ENCODE measurements around the gene NHLH1. TPM values are rescaled to one million over a fixed set of nuclear protein-coding genes. Genes with fewer than 3 reads are reported as not detected.
A peak's percentile ranks its signal among the peaks of the same experiment; 100 is the strongest.

The NHLH1 gene
- total and polyA plus RNA-seq, 4 donors: 1.4 to 5.2 (median 3.4) TPM

DNA sequence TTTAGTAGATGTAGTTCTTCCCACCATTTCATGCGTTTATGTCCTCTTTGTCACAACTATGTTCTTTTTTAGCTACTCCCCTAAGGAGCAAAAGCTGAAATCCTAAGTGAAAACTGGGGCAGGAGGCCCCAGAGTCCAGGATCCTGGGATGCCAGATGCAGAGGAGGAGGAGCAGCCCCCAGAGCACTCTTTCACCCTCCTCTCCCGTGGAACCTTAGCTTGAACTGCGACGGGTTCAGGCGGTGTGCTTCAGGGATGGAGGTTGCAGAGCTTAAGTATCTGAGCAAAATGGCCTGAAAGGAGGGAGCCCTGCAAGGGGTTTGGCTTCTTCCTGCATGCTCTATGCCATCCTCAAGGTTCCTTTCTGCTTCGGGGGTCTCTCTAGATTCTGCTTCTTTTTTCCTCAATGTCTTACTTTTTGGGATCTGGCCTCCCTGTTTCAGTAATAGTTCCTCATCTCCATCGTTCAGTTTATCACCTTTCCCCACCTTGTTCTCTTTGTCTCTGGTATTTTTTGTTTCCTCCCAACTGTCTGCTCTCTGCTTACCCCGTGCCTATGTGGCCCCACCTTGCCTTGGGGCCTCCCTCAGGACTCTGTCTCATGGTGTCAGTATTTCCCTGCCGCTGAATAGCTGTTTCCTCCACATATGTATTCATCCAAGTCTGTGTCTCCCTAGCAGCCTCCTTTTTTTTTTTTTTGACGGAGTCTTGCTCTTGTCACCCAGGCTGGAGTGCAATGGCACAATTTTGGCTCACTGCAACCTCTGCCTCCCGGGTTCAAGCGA lies 2.7 kb upstream of the NHLH1 start:
- H3K9me3 ChIP-seq (ENCODE audit: control insufficient read depth, insufficient read depth, low read length): no peaks in the 10 kb centered on the region
- peaks cover 8% of the 10 kb centered on the region for H3K4me1 ChIP-seq (ENCODE audit: control insufficient read depth, insufficient read depth, low read length)
- no peak for DNase-seq (ENCODE audit: low read depth in 4 of 6, low spot score in 6 of 6)
- H3K36me3 ChIP-seq (ENCODE audit: control insufficient read depth, insufficient read depth, low read length): peaks cover 7% of the 10 kb centered on the region
- H3K27ac ChIP-seq (ENCODE audit: low read depth, low read length): no peak overlapping the region
- no peaks in the 10 kb centered on the region for H3K27me3 ChIP-seq (ENCODE audit: control insufficient read depth, insufficient read depth, low read length)
- WGBS (ENCODE audit: insufficient coverage): 41% methylated on average over 7 of the region's 12 CpGs
- H3K4me3 ChIP-seq (ENCODE audit: low read depth, low read length): no peak overlapping the region

DNA sequence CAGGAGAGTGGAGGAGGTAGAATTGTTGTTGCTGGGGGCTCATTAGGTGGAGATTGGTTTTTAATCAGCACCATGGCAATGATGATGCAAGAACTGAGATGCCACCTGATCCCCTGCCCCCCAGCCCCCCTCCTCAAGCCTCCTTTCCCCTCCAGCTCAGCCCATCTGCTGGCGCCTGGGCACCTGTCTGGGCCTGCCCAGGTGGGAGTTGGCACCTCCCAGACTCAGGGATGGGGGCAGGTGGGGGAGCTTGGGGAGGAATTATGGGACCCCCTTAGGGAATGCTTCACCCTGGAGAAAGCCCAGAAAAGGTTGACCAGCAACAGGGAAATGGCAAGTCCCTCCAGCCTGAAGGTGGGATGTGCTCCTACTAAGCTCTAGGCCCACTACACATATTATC lies 1.5 kb upstream of the NHLH1 start:
- H3K27ac ChIP-seq (ENCODE audit: low read depth, low read length): no peak overlapping the region
- no peaks in the 10 kb centered on the region for H3K27me3 ChIP-seq (ENCODE audit: control insufficient read depth, insufficient read depth, low read length)
- peaks cover 4% of the 10 kb centered on the region for H3K36me3 ChIP-seq (ENCODE audit: control insufficient read depth, insufficient read depth, low read length)
- no peaks in the 10 kb centered on the region for H3K9me3 ChIP-seq (ENCODE audit: control insufficient read depth, insufficient read depth, low read length)
- no CpG with 5 or more reads among the region's 1 CpG for WGBS (ENCODE audit: insufficient coverage)
- H3K4me1 ChIP-seq (ENCODE audit: control insufficient read depth, insufficient read depth, low read length): peaks cover 8% of the 10 kb centered on the region
- H3K4me3 ChIP-seq (ENCODE audit: low read depth, low read length): no peak overlapping the region
- DNase-seq (ENCODE audit: low read depth in 4 of 6, low spot score in 6 of 6): no peak

DNA sequence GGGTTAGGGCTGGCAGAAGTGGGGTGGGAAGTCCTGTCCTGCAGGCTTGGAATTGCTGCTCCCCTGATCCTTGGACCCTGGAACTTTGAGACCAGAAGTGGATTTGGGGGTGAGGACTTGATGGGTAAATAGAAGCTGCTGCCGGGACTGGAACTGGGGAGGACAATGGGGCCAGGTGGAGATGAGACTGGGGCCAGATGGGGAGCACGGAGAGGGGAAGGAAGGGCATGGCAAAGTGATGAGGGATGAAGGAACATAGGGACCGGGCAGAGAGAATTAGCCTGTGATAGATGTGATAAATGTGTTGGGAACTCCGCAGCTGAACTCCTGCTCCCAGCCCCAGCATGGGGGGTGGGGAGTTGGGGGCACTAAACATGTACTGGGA lies 637 bp downstream of the NHLH1 start:
- no peak for DNase-seq (ENCODE audit: low read depth in 4 of 6, low spot score in 6 of 6)
- peaks cover 7% of the 10 kb centered on the region for H3K4me1 ChIP-seq (ENCODE audit: control insufficient read depth, insufficient read depth, low read length)
- H3K9me3 ChIP-seq (ENCODE audit: control insufficient read depth, insufficient read depth, low read length): no peaks in the 10 kb centered on the region
- no peaks in the 10 kb centered on the region for H3K36me3 ChIP-seq (ENCODE audit: control insufficient read depth, insufficient read depth, low read length)
- H3K4me3 ChIP-seq (ENCODE audit: low read depth, low read length): no peak overlapping the region
- 40% methylated on average over 3 of the region's 4 CpGs for WGBS (ENCODE audit: insufficient coverage)
- H3K27me3 ChIP-seq (ENCODE audit: control insufficient read depth, insufficient read depth, low read length): no peaks in the 10 kb centered on the region
- H3K27ac ChIP-seq (ENCODE audit: low read depth, low read length): no peak overlapping the region

DNA sequence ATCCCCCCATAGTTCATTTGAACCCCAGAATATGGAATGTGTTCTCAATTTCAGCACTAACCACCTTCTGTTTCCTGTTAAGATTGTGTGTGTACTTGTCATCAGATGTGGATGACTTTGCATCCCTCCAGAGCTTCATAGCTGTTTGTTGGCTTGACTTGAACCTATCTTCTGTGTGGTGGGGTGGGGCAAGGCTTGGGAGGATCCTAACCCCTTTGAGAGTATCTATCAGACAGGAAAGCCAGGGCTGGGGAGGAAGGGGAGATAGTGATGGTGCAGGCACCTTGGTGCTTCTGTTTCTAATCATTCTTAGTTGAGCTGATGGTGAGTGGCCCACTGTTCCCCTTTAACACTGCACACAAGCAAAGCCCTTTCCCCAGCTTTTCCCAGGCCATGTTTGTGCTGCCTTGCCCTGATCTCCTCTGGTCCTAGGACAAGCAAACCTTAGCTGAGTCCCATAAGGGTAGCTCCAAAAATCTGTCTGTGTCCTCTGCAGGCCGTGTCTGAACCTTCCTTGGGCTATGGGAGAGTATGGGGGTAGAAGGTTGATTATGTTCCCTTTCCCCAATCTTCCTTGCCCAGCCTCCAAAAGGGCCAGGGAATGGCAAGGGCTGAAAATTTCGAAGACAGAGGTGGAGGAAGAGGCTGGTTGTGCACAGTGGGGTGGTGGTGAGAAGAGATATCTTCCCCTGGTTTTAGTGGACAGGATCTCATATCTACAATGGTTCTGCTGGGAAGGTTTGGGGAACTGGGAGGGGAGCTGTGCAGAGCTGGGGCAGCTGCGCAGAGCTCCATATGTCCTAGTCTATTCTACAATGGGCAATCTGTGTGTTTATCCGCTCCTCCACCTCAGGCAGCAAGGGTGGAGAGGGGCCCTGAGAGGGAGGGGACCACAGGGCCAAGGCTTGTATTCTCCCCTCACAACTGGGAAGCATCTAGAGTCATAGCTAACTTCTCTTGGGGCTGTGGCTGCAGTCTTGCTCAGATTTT lies 1.4 kb downstream of the NHLH1 start:
- peaks cover under 1% of the 10 kb centered on the region for H3K4me1 ChIP-seq (ENCODE audit: control insufficient read depth, insufficient read depth, low read length)
- no peak overlapping the region for H3K4me3 ChIP-seq (ENCODE audit: low read depth, low read length)
- H3K27ac ChIP-seq (ENCODE audit: low read depth, low read length): no peak overlapping the region
- DNase-seq (ENCODE audit: low read depth in 4 of 6, low spot score in 6 of 6): no peak
- WGBS (ENCODE audit: insufficient coverage): 89% methylated on average over 3 of the region's 4 CpGs
- H3K9me3 ChIP-seq (ENCODE audit: control insufficient read depth, insufficient read depth, low read length): no peaks in the 10 kb centered on the region
- H3K27me3 ChIP-seq (ENCODE audit: control insufficient read depth, insufficient read depth, low read length): no peaks in the 10 kb centered on the region
- H3K36me3 ChIP-seq (ENCODE audit: control insufficient read depth, insufficient read depth, low read length): no peaks in the 10 kb centered on the region

DNA sequence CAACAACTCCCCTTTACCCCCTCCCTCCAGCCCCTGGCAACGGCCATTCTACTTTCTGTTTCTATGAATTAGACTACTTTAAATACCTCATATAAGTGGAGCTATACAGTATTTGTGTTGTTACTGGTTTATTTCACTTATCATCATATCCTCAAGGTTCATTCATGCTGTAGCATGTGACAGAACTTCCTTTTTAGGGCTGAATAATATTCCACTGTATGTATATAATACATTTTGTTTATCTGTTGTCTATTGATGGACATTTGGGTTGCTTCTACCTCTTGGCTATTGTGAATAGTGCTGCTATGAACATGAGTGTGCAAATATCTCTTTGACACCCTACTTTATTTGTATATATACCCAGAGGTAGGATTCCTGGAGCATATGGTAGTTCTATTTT lies 2.2 kb downstream of the NHLH1 start:
- H3K9me3 ChIP-seq (ENCODE audit: control insufficient read depth, insufficient read depth, low read length): no peaks in the 10 kb centered on the region
- no peaks in the 10 kb centered on the region for H3K27me3 ChIP-seq (ENCODE audit: control insufficient read depth, insufficient read depth, low read length)
- DNase-seq (ENCODE audit: low read depth in 4 of 6, low spot score in 6 of 6): no peak
- no peaks in the 10 kb centered on the region for H3K36me3 ChIP-seq (ENCODE audit: control insufficient read depth, insufficient read depth, low read length)
- no peak overlapping the region for H3K4me3 ChIP-seq (ENCODE audit: low read depth, low read length)
- H3K27ac ChIP-seq (ENCODE audit: low read depth, low read length): no peak overlapping the region
- no peaks in the 10 kb centered on the region for H3K4me1 ChIP-seq (ENCODE audit: control insufficient read depth, insufficient read depth, low read length)
- WGBS (ENCODE audit: insufficient coverage): no CpG with 5 or more reads among the region's 1 CpG

DNA sequence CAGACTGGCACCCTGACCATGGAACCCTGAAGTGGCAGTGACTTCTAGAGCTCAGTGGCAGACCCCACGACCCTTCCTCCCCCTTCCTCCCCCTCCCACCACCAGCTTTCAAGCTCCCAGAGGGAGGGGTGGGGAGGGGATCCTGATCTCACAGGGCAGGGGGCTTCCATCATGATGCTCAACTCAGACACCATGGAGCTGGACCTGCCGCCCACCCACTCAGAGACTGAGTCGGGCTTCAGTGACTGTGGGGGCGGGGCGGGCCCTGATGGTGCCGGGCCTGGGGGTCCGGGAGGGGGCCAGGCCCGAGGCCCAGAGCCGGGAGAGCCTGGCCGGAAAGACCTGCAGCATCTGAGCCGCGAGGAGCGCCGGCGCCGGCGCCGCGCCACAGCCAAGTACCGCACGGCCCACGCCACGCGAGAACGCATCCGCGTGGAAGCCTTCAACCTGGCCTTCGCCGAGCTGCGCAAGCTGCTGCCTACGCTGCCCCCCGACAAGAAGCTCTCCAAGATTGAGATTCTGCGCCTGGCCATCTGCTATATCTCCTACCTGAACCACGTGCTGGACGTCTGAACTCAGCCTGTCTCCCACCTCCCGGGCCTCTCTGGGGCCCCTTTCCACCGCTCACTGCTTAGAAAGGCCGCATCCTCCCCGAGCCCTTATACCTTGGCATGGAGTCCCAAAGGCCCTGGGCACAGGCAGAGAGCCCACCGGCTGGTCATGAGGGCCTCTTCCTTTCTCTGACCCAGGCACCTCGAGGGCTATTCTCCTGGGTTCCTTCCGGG lies 3.9 kb downstream of the NHLH1 start:
- H3K4me3 ChIP-seq (ENCODE audit: low read depth, low read length): no peak overlapping the region
- H3K36me3 ChIP-seq (ENCODE audit: control insufficient read depth, insufficient read depth, low read length): no peaks in the 10 kb centered on the region
- H3K27me3 ChIP-seq (ENCODE audit: control insufficient read depth, insufficient read depth, low read length): no peaks in the 10 kb centered on the region
- peak in 1 of 6 donors; percentile 22 for DNase-seq (ENCODE audit: low read depth in 4 of 6, low spot score in 6 of 6)
- H3K4me1 ChIP-seq (ENCODE audit: control insufficient read depth, insufficient read depth, low read length): peaks cover 13% of the 10 kb centered on the region
- H3K9me3 ChIP-seq (ENCODE audit: control insufficient read depth, insufficient read depth, low read length): no peaks in the 10 kb centered on the region
- H3K27ac ChIP-seq (ENCODE audit: low read depth, low read length): no peak overlapping the region
- 65% methylated on average over 39 of the region's 42 CpGs for WGBS (ENCODE audit: insufficient coverage)

DNA sequence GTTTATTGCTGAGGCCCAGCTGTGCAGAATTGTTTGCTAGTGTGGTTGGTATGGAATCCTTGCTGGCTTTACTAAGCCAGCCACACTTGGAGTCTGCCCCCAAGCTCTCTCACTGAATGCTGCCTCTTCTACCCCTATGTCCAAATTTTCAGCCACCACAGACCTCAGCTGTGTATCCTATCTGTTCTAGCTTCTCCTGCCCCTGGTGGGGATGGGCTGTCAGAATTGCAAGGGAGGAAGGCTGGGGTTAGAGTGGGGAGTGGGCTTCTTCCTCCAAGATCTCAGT lies 4.4 kb downstream of the NHLH1 start:
- Histone ChIP-seq H3K4me1 (ENCODE audit: control insufficient read depth, insufficient read depth, low read length) (peaks cover 19% of the 10 kb centered on the region), H3K27me3 (ENCODE audit: control insufficient read depth, insufficient read depth, low read length) (no peaks in the 10 kb centered on the region), H3K4me3 (ENCODE audit: low read depth, low read length) (no peak overlapping the region), H3K36me3 (ENCODE audit: control insufficient read depth, insufficient read depth, low read length) (no peaks in the 10 kb centered on the region), H3K9me3 (ENCODE audit: control insufficient read depth, insufficient read depth, low read length) (no peaks in the 10 kb centered on the region), H3K27ac (ENCODE audit: low read depth, low read length) (no peak overlapping the region)
- DNase-seq (ENCODE audit: low read depth in 4 of 6, low spot score in 6 of 6): no peak

DNA sequence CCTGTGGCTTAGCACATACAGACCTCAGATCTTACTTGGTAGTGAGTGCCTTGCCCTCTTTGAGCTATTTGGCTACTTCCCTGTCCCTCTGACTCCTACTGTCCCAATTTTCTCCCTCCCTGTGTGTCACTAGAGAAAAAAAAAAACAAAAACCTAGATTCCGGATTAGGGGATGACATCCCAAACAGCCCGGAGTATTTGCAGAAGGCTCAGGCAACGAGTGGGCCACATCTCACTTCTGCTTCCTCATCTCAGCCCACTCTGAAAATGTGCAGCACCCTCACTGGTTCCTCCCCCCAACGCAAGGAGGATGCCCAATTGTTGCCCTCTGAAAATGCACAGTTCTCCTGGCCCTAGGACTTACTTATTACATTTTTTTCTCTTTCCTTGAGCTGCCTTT lies 4.9 kb downstream of the NHLH1 start:
- no peak overlapping the region for H3K27ac ChIP-seq (ENCODE audit: low read depth, low read length)
- H3K27me3 ChIP-seq (ENCODE audit: control insufficient read depth, insufficient read depth, low read length): no peaks in the 10 kb centered on the region
- H3K4me3 ChIP-seq (ENCODE audit: low read depth, low read length): no peak overlapping the region
- DNase-seq (ENCODE audit: low read depth in 4 of 6, low spot score in 6 of 6): no peak
- H3K4me1 ChIP-seq (ENCODE audit: control insufficient read depth, insufficient read depth, low read length): peaks cover 20% of the 10 kb centered on the region
- H3K9me3 ChIP-seq (ENCODE audit: control insufficient read depth, insufficient read depth, low read length): no peaks in the 10 kb centered on the region
- H3K36me3 ChIP-seq (ENCODE audit: control insufficient read depth, insufficient read depth, low read length): no peaks in the 10 kb centered on the region
- 82% methylated on average over 4 of the region's 4 CpGs for WGBS (ENCODE audit: insufficient coverage)

DNA sequence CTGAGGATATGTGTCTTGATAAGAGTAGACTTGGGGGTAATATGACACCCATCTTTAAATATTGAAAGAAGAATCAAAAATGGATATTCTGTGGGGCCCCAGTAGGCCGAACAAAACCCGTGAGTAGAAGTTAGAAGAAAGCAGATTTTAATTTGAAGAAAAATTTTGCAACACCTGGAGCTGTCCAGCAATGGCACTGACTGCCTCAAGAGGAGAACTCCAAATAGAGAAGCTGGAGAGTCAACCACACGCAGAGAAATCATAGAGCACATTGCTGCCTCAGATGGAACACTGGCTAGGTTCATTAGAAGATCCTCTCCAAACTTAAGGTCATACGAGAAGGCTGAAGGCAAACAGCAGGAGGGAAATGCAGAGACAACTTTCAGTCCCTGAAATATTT lies 6.8 kb downstream of the NHLH1 start:
- H3K27me3 ChIP-seq (ENCODE audit: control insufficient read depth, insufficient read depth, low read length): no peaks in the 10 kb centered on the region
- H3K36me3 ChIP-seq (ENCODE audit: control insufficient read depth, insufficient read depth, low read length): no peaks in the 10 kb centered on the region
- WGBS (ENCODE audit: insufficient coverage): 94% methylated on average over 2 of the region's 4 CpGs
- peaks cover 20% of the 10 kb centered on the region for H3K4me1 ChIP-seq (ENCODE audit: control insufficient read depth, insufficient read depth, low read length)
- DNase-seq (ENCODE audit: low read depth in 4 of 6, low spot score in 6 of 6): no peak
- H3K4me3 ChIP-seq (ENCODE audit: low read depth, low read length): no peak overlapping the region
- H3K9me3 ChIP-seq (ENCODE audit: control insufficient read depth, insufficient read depth, low read length): no peaks in the 10 kb centered on the region
- H3K27ac ChIP-seq (ENCODE audit: low read depth, low read length): no peak overlapping the region
